Pancreas (tissue), 10 donors: ENCODE measurements around the gene CACNA2D2. TPM values are rescaled to one million over a fixed set of nuclear protein-coding genes. Genes with fewer than 3 reads are reported as not detected.

ENCODE experiments used
- ATAC-seq, 4 donors: fragments of 200-7000 bp; cut with Tn5 transposase; one replicate each; pipeline versions ENCODE4 v1.8.0 to v1.9.1; 2020; ENCODE audit warnings: mild to moderate bottlenecking in 4 of 4, moderate library complexity in 4 of 4
- DNase-seq, 6 donors: peaks; one replicate each; pipeline ENCODE4 v3.0.0-alpha.2; 2020
- FAIRE-seq: peaks from 2 replicates; lab custom pipeline; 2012; peaks lifted over from hg19 to GRCh38; lab: Jason Lieb, UNC
- H3K27ac ChIP-seq, 4 donors: fragments of 200-600 bp; sonication (generic); 1 replicate in 3 of 4; 2 replicates in 1 of 4; pipeline versions ENCODE4 v1.5.0 to v1.8.0; 2020
- H3K27me3 ChIP-seq, 4 donors: fragments of 200-600 bp; one replicate each; pipeline ENCODE4 v1.8.0; 2021
- H3K36me3 ChIP-seq, 3 donors: fragments of 200-600 bp; sonication (generic) in 1 of 3; one replicate each; pipeline versions ENCODE4 v1.5.0 to v1.8.0; 2020 to 2021
- H3K4me1 ChIP-seq, 3 donors: fragments of 200-600 bp; one replicate each; pipeline ENCODE4 v1.8.0; 2021
- H3K4me3 ChIP-seq, 4 donors: fragments of 200-600 bp; sonication (generic) in 2 of 4; one replicate each; pipeline versions ENCODE4 v1.5.0 to v1.8.0; 2020 to 2021
- H3K9me3 ChIP-seq, 4 donors: fragments of 200-600 bp; one replicate each; pipeline ENCODE4 v1.8.0; 2021
- CTCF ChIP-seq, 4 donors: fragments of 200-600 bp; sonication (generic) in 3 of 4; IDR thresholded peaks; one replicate each; pipeline versions ENCODE4 v1.5.0 to v1.8.0; 2021; ENCODE audit warnings: antibody characterized with exemption in 4 of 4
- WGBS, 2 donors: extraction: QIAGEN DNeasy Blood & Tissue Kit; methylation state at CpG; one replicate each; pipeline ENCODE4 v1.1.7; 2013; 5-methylcytosine and 5-hydroxymethylcytosine counted together
- intact Hi-C, 3 donors: fragments of 100-400 bp; cut with DNase I; formaldehyde crosslinking; loops; one replicate each; pipeline versions ENCODE4 v1.11.1 to v1.14.2; 2022
- polyA plus RNA-seq, 2 donors: library from polyadenylated mRNA; stranded (reverse); fragments of 200-250 nt; gene quantifications; one replicate each; pipeline ENCODE4 v1.2.3, GENCODE V29; 2013
- total RNA-seq, 6 donors: library from RNA; stranded (reverse); fragmentation: NEBNext Ultra II Directional in 4 of 6; extraction: Animal tissue kit (Norgen Biotek cat#: 25700) in 4 of 6; gene quantifications; one replicate each; pipeline versions ENCODE4 v1.2.1 to v1.2.4, GENCODE V29; 2021 to 2023
- donor health status: healthy with polysubstance abuse.
- donor health status: DM: no; HTN: no; CAD: no; lungs with moderate emphysema.
- donor health status: DM: no; HTN: no; CAD: no.
- donor health status: control.
- donor health status: control.
- donor health status: Bipolar disorder and iron deficiency.
- donor health status: DM: yes; HTN: yes; CAD: no.
- donor health status: DM: no; HTN: no; CAD: no.
- donor health status: DM: no; HTN: no; CAD: no.
- donor health status: DM: yes; HTN: yes; CAD: no.

Gene CACNA2D2
- total and polyA plus RNA-seq, 8 donors, result 1.1 to 19.5 (median 3.3) TPM

DNA sequence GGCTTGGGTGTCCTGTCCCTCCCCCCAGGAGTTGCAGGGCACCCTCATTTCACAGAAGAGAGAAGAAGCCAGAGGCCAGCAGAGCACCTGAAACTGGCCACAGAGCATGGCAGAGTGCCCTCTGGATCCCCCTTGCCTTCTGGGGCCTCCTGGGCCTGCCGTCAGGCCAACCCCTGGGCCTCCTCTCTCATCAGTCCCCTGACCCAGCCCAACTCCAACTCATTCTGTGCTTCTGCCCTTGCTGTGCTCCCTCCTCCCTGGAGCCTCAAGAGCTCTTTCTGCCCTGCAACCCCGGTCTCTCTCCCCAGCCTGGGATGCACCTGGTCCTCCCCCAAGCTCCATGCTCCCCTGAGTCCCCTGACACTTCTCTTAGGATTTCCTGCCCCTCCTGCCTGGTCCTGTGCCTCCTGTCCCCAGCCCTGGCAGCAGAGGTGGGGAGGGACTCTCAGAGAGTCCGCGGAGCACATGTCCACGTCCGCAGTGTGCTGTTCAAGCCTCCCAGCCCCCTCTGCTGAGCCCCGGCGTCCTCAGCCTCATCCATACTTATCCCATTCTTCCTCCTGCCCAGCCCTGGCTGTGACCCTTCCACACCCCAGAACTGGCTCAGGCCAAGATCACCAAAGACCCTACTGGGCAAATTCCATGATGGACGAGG lies 30.5 kb upstream of the CACNA2D2 start:
- Histone ChIP-seq H3K27me3 (no peaks in the 10 kb centered on the region), H3K4me3 (no peak overlapping the region), H3K36me3 (no peaks in the 10 kb centered on the region), H3K4me1 (no peaks in the 10 kb centered on the region), H3K9me3 (no peaks in the 10 kb centered on the region), H3K27ac (no peak overlapping the region)
- intact Hi-C loops, result no loop called here
- FAIRE-seq, result no peak
- ATAC-seq, result no peak
- TF ChIP-seq CTCF (IDR thresholded peaks at IDR 0.05), result no peak
- 56 to 65% methylated on average over 9 of the region's 9 CpGs for WGBS, 2 donors
- DNase-seq, result no peak

DNA sequence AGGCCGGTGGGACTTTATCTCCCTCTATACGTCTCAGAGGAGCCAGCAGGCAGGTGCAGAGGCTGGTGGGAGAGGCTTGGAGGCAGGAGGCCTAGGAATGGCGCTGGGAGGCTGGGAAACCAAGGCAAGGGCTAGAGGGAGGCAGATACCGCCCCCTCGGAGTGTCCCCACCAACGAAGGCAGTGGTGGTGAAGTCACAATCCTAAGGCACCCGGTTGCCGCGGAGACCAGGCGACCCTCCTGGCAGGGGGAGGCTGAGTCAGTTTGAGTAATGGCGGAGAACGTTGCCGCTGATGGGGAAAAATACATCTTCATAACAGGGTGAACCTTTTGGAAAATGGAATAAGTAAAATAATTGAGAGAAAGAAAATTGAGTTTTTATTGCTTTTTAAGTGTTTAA lies 29.9 kb upstream of the CACNA2D2 start:
- no peak for ATAC-seq
- no peaks in the 10 kb centered on the region for H3K27me3 ChIP-seq
- no peaks in the 10 kb centered on the region for H3K9me3 ChIP-seq
- no peak for DNase-seq
- no peak overlapping the region for H3K27ac ChIP-seq
- H3K36me3 ChIP-seq, result no peaks in the 10 kb centered on the region
- intact Hi-C loops, result no loop called here
- no peak overlapping the region for H3K4me3 ChIP-seq
- TF ChIP-seq CTCF (IDR thresholded peaks at IDR 0.05), result no peak
- FAIRE-seq, result no peak
- WGBS, 2 donors, result 72 to 76% methylated on average over 13 of the region's 13 CpGs
- H3K4me1 ChIP-seq, result no peaks in the 10 kb centered on the region

GRCh38 chr3:50532062-50532705 lies 28.8 kb upstream of the CACNA2D2 start:
- no peak for ATAC-seq
- no peak overlapping the region for H3K27ac ChIP-seq
- no peak for TF ChIP-seq CTCF (IDR thresholded peaks at IDR 0.05)
- no peaks in the 10 kb centered on the region for H3K4me1 ChIP-seq
- H3K27me3 ChIP-seq, result no peaks in the 10 kb centered on the region
- H3K4me3 ChIP-seq, result no peak overlapping the region
- 76 to 78% methylated on average over 9 of the region's 9 CpGs for WGBS, 2 donors
- no peaks in the 10 kb centered on the region for H3K9me3 ChIP-seq
- no peaks in the 10 kb centered on the region for H3K36me3 ChIP-seq
- DNase-seq, result no peak
- FAIRE-seq, result no peak
- intact Hi-C loops, result no loop called here

- ATAC-seq, result no peak
- DNase-seq, result no peak
- intact Hi-C loops, result no loop called here
- Histone ChIP-seq H3K27me3 (no peaks in the 10 kb centered on the region), H3K27ac (no peak overlapping the region), H3K4me1 (no peaks in the 10 kb centered on the region), H3K4me3 (no peak overlapping the region), H3K36me3 (no peaks in the 10 kb centered on the region), H3K9me3 (no peaks in the 10 kb centered on the region)
- no peak for FAIRE-seq
- TF ChIP-seq CTCF (IDR thresholded peaks at IDR 0.05), result no peak
- WGBS, 2 donors, result 89 to 90% methylated on average over 4 of the region's 4 CpGs
Measured at GRCh38 chr3:50531201-50531600, 27.8 kb upstream of the CACNA2D2 start.
